ENCODE results near the gene SHPK.

- TF ChIP-seq CTCF (IDR thresholded peaks at IDR 0.05), result no peak
- TF ChIP-seq POLR2A (IDR thresholded peaks at IDR 0.05), result no peak
Measured at GRCh38 chr17:3626831-3627768, 8.9 kb downstream of the SHPK start.

Measured in testis (tissue), 2 donors.